ENCODE measurements around the gene VSIR.

The VSIR gene

GRCh38 chr10:71750124-71750841 lies 23.0 kb downstream of the VSIR start:
- in situ Hi-C loops (cut with HindIII; ENCODE audit: low pct_unique_long_range_greater_than_20kb, low sequenced_read_pairs), result no loop called here
- no peak for TF ChIP-seq JUND (IDR thresholded peaks at IDR 0.05; ENCODE audit: low read depth)
- no peak for DNase-seq (ENCODE audit: low read depth in 1 of 2, low spot score in 1 of 2)

GRCh38 chr10:71749396-71749795 lies 23.9 kb downstream of the VSIR start:
- in situ Hi-C loops (cut with HindIII; ENCODE audit: low pct_unique_long_range_greater_than_20kb, low sequenced_read_pairs), result no loop called here
- no peak for DNase-seq (ENCODE audit: low read depth in 1 of 2, low spot score in 1 of 2)
- TF ChIP-seq JUND (IDR thresholded peaks at IDR 0.05; ENCODE audit: low read depth), result no peak

DNA sequence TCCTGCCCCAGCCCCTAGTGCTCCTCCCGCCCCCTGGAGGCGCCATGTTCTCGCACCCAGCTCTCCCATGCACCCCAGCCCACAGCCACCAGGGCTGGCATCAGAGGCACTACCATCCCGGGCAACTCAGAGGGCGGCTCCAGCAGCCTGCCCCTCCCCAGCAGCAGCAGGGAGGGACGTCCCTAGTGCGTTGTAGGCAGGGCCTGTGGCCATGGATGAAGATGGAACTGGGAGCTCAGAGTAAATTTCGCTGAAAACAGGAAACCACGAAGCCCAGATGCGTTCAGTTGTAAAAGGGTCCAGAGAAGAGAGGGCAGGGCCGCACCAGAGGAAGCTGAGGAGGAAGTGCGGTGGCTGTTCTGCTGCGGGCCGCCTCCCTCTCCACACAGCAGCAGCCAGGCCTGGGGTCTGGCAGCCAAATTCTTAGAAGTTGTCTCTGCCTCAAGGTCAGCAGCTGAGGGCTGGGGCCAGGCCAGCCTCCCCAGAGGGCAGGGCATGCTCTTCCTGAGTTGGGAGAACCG lies 24.6 kb downstream of the VSIR start:
- no peak for TF ChIP-seq JUND (IDR thresholded peaks at IDR 0.05; ENCODE audit: low read depth)
- DNase-seq (ENCODE audit: low read depth in 1 of 2, low spot score in 1 of 2), result no peak
- in situ Hi-C loops (cut with HindIII; ENCODE audit: low pct_unique_long_range_greater_than_20kb, low sequenced_read_pairs), result no loop called here

GRCh38 chr10:71747551-71748523 lies 25.5 kb downstream of the VSIR start:
- no peak for TF ChIP-seq JUND (IDR thresholded peaks at IDR 0.05; ENCODE audit: low read depth)
- no peak for DNase-seq (ENCODE audit: low read depth in 1 of 2, low spot score in 1 of 2)
- in situ Hi-C loops (cut with HindIII; ENCODE audit: low pct_unique_long_range_greater_than_20kb, low sequenced_read_pairs), result no loop called here

DNA sequence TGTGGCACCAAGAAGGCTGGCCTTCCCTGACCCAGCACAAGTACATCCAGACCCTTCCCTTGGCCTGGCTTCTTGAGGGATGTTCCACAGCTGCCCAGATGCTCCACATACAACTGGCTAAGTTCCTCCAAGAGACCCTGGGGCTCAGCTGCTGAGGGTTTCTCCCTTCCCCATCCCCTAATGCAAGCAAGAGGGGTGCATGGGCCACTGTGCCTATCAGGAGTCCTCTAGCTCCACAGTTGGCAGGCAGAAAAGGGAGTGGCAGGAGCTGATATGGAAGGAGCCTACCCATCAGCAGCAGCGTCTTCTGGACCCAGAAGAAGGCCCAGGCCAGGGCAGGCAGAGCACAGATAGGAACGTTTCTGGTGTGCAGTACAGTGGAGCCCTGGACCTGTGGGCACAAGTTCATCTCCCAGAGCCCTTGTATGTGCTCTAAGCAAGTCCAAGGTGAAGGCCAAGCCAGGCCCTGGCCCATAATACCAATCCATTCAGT lies 26.2 kb downstream of the VSIR start:
- no peak for DNase-seq (ENCODE audit: low read depth in 1 of 2, low spot score in 1 of 2)
- no peak for TF ChIP-seq JUND (IDR thresholded peaks at IDR 0.05; ENCODE audit: low read depth)
- in situ Hi-C loops (cut with HindIII; ENCODE audit: low pct_unique_long_range_greater_than_20kb, low sequenced_read_pairs), result no loop called here

DNA sequence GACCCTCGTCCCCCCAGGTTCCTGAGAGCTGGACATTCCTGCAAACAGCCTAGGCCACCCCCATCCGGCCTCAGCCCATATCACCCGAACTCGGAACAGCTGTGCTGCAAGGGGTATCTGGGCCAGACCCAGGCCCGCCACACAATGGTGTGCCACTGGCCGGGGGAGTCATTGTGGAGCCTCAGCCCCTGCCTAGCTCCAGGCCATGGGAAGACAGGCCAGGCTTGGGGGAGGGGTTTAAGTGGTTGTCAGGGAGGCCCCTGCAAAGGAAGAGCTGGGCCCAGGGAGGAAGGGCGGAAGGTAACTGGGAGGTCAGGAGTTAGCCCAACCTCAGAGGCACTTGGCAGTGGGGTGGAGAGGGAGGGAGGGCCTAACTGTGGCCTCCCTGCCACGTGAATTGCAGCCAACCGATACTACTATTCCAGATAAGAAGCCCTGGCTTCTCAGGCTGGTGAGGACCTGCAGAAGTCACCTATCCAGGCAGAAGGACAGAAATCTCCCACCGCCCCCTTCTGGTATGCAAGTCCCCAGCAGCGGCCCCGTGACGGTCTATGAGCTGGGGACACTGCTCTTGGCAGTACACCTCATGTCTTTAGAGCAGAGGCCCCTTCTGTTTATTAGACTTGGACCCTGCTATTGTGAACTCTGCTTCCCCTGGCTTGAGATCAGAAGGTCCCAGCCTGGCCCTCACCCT lies 26.8 kb downstream of the VSIR start:
- TF ChIP-seq JUND (IDR thresholded peaks at IDR 0.05; ENCODE audit: low read depth), result no peak
- in situ Hi-C loops (cut with HindIII; ENCODE audit: low pct_unique_long_range_greater_than_20kb, low sequenced_read_pairs), result no loop called here
- no peak for DNase-seq (ENCODE audit: low read depth in 1 of 2, low spot score in 1 of 2)

DNA sequence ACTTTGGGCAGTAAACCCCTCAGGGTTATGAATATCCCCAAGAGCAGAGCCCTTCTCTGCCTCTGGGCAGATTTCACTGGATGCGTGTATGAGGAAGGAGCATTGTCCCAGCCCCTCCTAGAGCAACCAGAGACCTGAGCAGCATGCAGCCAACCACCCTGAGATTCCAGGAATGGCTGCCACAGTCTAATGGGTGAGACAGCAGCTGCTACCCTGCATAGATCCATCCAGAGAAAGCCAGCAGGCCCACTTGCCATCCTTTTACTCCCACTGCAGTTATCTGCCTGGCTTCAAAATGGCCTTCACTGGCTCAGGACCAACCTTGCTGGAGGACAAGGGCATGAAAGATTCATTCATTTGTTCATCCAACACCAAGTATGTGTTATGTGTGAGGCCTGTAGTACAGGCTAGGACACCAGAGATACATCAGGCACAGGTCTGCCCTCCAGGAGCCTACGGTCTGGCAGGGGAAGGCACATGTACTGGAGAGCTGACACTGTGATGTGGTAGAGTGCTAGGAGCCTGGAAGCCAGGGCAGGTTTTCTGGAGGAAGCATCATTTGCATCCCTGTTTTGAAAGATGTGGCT lies 27.6 kb downstream of the VSIR start:
- no peak for DNase-seq (ENCODE audit: low read depth in 1 of 2, low spot score in 1 of 2)
- in situ Hi-C loops (cut with HindIII; ENCODE audit: low pct_unique_long_range_greater_than_20kb, low sequenced_read_pairs), result no loop called here
- no peak for TF ChIP-seq JUND (IDR thresholded peaks at IDR 0.05; ENCODE audit: low read depth)

DNA sequence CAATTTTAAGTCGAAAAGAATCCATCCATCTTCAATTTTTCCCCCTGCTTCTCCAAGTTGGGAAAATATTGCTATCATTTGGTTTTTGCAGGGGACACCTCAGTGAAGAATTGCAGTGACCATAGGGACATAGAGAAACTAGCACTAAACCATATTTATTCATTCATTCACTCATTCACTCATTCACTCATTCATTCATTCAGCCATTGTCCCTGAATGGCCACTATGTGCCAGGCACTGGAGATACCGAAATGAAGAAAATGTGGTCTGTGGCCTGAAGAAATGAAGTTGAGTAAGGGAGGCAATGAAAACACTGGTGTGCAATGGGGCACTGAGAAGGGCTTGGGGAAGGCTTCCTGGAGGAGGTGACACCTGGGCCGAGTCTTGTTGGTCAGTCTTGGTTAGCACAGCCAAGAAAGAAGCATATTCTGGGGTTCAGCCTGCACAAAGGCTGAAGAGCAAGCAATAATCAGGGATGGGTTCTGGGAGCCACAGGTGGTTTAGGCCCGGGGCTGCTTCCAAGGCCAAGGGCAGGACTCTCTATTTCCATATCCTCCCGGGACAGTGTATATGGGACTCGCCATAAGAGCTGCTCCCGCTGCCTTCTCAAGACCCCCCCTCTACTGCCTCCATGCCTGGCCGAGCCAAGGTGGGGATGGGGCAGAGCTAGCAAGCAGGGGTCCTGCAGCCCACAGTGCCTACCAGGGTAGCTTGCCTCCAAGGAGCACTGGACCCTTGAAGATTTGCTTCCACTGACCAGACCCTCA lies 28.2 kb downstream of the VSIR start:
- in situ Hi-C loops (cut with HindIII; ENCODE audit: low pct_unique_long_range_greater_than_20kb, low sequenced_read_pairs), result no loop called here
- no peak for TF ChIP-seq JUND (IDR thresholded peaks at IDR 0.05; ENCODE audit: low read depth)
- DNase-seq (ENCODE audit: low read depth in 1 of 2, low spot score in 1 of 2), result no peak

DNA sequence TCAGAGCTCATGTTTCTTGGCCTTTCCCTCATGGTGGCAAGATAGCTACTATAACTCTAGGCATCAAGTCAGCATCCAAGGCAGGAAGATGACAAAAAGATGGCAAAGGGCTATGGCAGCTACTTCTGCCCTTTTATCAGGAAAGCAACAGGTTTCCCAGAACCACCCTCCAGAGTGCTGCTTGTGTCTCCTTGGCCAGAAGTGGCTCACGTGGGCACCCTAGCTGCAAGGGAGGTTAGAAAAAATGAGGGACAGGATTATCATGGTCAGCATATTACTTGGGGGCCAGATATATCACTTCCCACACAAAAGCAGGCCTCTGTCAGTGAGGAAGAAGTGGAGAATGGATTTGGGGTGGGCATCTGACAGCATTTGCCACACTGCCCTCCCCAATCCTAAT lies 29.5 kb downstream of the VSIR start:
- in situ Hi-C loops (cut with HindIII; ENCODE audit: low pct_unique_long_range_greater_than_20kb, low sequenced_read_pairs), result no loop called here
- no peak for DNase-seq (ENCODE audit: low read depth in 1 of 2, low spot score in 1 of 2)
- TF ChIP-seq JUND (IDR thresholded peaks at IDR 0.05; ENCODE audit: low read depth), result no peak

DNA sequence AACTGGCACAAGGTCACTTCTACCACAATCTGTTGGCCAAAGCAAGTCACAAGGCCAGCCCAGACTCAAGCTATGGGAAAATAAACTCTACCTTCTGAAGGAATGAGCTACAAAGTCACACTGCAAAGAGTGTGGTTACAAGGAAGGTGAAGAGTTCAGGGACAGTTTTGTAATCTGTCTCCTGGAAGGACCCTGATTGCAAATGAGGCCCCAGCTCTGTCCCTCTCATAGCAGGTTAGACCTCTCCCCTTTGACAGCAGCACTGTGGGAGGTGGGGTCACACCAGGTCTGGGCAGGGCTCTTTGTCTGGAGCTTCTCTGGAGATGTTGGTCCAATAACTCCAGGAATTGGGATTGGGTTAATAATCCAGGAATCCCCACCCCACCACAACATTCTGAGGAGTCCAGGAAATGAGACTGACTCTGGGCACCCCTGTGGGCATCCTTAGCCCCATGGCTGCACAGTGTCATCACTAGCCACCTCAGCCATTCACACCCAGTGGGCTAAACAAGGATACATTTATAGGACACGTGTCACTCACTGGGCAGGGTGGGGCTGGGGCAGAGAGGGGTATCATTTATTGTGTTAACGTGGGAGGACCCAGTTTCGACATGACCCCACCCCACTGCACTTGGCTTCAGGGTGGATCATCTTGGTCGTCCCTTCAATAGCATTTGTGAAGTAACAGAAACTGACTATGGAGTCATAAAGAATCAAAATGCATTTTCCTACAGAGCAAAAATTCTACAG lies 30.1 kb downstream of the VSIR start:
- no peak for TF ChIP-seq JUND (IDR thresholded peaks at IDR 0.05; ENCODE audit: low read depth)

More for the DNA sequence above, 30.1 kb downstream of the VSIR start:
- in situ Hi-C loops (cut with HindIII; ENCODE audit: low pct_unique_long_range_greater_than_20kb, low sequenced_read_pairs), result no loop called here
- no peak for DNase-seq (ENCODE audit: low read depth in 1 of 2, low spot score in 1 of 2)

Data from T47D (cell line).